Effector memory CD8-positive, alpha-beta T cell (primary cell): ENCODE data around the gene ASPRV1.

Experiments
- ATAC-seq: fragments of 150-1000 bp; cut with Tn5 transposase; replicated peaks from 2 replicates; pipeline ENCODE4 v1.10.0; 2021; ENCODE audit warnings: mild to moderate bottlenecking, moderate library complexity
- DNase-seq, 3 experiments: peaks; one replicate each; pipeline ENCODE4 v3.0.0; 2021
- H3K27ac Mint-ChIP-seq, 2 donors: one replicate each; pipeline ENCODE4 v1.8.0; 2022; ENCODE audit warnings: mild to moderate bottlenecking in 2 of 2, mixed read lengths in 2 of 2, moderate library complexity in 2 of 2
- H3K27me3 Mint-ChIP-seq, 2 donors: one replicate each; pipeline ENCODE4 v1.8.0; 2022; ENCODE audit warnings: mixed read lengths in 2 of 2
- H3K36me3 Mint-ChIP-seq: one replicate; pipeline ENCODE4 v1.8.0; 2022; ENCODE audit warnings: mild to moderate bottlenecking, moderate library complexity, mixed read lengths; ENCODE audit not compliant: insufficient read depth
- H3K4me1 Mint-ChIP-seq, 2 donors: one replicate each; pipeline ENCODE4 v1.8.0; 2022; ENCODE audit warnings: low read depth in 2 of 2, mixed read lengths in 2 of 2
- H3K4me3 Mint-ChIP-seq, 2 donors: one replicate each; pipeline ENCODE4 v1.8.0; 2022; ENCODE audit warnings: mild to moderate bottlenecking in 2 of 2, mixed read lengths in 2 of 2, moderate library complexity in 2 of 2
- H3K9me3 Mint-ChIP-seq, 2 donors: one replicate each; pipeline ENCODE4 v1.8.0; 2022; ENCODE audit warnings: mixed read lengths in 2 of 2

ASPRV1 gene

GRCh38 chr2:69948032-69948962 lies 13.1 kb downstream of the ASPRV1 start:
- DNase-seq (no peak), ATAC-seq (no peak)
- peaks cover 16% of the 10 kb centered on the region for H3K36me3 Mint-ChIP-seq
- H3K27ac Mint-ChIP-seq: peak overlapping the region; percentile 87 to 95
- peaks cover 25 to 26% of the 10 kb centered on the region in 2 donors for H3K4me1 Mint-ChIP-seq
- H3K9me3 Mint-ChIP-seq: no peaks in the 10 kb centered on the region
- H3K27me3 Mint-ChIP-seq: no peaks in the 10 kb centered on the region
- peak overlapping the region in 1 of 2 donors; percentile 64 for H3K4me3 Mint-ChIP-seq

DNA sequence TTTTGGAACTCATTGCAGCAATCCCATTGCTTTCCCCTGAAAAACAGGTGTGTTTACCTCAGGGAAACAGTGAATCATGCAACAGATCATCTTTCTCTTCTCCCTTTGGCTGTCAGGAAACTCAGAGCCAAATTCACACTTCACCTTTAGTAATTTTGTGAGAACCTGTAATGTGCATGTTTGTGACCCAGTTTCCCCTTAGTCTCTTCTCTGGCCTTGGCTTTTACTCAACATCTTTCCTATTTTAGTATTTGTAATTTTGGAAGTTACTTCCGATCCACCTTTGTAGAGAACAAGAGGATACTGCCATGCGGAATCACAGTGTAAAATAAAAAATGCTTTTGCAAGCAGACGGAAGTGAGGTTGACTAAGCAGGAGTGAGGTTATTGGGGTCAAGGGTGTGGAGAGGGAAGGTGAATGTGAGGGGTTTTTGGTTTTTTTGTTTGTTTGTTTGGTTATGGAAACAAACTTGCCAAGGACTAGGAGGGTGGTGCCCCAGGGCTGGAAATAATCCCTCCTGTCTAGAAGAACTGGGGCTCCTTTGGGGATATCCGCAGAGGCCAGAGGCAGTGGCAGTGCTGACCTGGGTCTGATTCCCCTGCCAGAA lies 14.0 kb downstream of the ASPRV1 start:
- ATAC-seq (peak; percentile 49), DNase-seq (no peak)
- Mint-ChIP-seq H3K27me3 (no peaks in the 10 kb centered on the region), H3K9me3 (no peaks in the 10 kb centered on the region), H3K4me3 (peak overlapping the region; percentile 64 to 71), H3K36me3 (peaks cover 24% of the 10 kb centered on the region), H3K4me1 (peaks cover 26 to 27% of the 10 kb centered on the region in 2 donors), H3K27ac (peak overlapping the region; percentile 87 to 95)

DNA sequence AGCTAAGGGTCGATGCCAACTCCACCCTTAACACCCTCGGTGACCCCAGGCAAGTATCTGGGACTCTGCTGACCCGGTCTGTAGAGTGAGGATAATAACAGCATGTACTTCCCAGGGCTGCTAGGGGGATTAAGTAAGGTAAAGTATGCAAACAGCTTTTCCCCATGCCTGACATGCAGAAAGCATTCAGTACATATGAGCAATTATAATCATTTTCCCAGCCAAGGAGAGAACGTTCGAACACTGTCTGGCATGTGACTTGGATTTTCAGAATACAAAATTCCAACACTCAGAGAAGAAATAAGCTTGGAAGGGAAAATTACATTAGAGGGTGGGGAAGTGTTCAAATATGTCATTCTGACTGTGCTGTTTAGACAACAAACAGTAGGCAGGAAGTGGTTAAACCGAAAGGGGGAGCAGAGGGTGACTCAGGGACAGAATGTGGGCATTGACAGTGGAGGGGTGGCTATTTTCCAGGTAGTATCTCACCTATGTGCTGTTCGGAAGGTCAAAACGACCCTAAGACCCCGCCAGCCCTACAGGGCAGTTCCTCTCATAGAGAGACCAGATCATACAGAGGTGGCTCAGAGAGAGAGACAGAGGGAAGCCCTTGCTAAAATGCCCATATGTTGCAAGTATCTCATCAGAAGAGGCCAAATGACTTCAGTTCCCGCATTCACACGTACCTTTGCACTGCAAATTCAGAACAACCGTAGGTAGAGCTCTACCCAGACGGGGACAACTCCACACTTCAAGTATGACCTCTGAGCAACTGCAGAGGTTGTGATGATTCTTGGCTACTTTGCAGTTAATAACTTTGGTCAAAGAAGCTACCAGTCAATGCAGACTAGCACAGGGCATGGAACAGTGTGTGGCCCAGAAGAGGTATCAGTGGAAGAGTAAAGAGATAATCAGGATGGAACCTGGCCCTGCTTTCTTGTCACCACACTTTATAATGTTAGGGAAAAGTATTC lies 14.8 kb downstream of the ASPRV1 start:
- H3K36me3 Mint-ChIP-seq: peaks cover 30% of the 10 kb centered on the region
- H3K9me3 Mint-ChIP-seq: no peaks in the 10 kb centered on the region
- peaks cover 26 to 27% of the 10 kb centered on the region in 2 donors for H3K4me1 Mint-ChIP-seq
- ATAC-seq: peak; percentile 90
- H3K27ac Mint-ChIP-seq: peak overlapping the region; percentile 87 to 95
- H3K27me3 Mint-ChIP-seq: no peaks in the 10 kb centered on the region
- H3K4me3 Mint-ChIP-seq: peak overlapping the region; percentile 64 to 71
- DNase-seq: peak; percentile 38 to 60 (median 39)

DNA sequence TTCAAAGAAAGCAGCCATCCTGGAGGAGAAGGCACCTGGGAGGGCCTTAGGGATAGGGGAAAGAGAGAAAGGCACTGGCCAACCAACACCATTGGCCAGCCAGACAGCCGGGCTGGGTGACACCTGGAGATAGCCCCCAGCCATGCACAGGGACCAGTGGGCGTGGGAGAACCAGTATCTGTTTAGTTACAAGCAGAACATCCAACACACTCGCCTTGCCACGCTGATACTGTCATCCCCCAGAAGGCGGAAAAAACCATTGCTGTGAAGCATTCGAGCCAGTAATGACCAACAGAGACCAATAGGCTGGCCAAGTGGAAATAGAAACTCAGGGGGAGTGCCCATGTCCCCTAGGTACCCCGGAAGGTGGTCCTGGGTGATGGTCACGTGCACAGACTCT lies 15.5 kb downstream of the ASPRV1 start:
- DNase-seq: no peak
- peak overlapping the region; percentile 68 to 71 for H3K4me3 Mint-ChIP-seq
- no peak for ATAC-seq
- peak overlapping the region; percentile 87 to 95 for H3K27ac Mint-ChIP-seq
- H3K36me3 Mint-ChIP-seq: peaks cover 36% of the 10 kb centered on the region
- no peaks in the 10 kb centered on the region for H3K9me3 Mint-ChIP-seq
- peaks cover 26 to 27% of the 10 kb centered on the region in 2 donors for H3K4me1 Mint-ChIP-seq
- H3K27me3 Mint-ChIP-seq: no peaks in the 10 kb centered on the region

GRCh38 chr2:69945441-69945840 lies 16.0 kb downstream of the ASPRV1 start:
- Mint-ChIP-seq H3K4me3 (peak overlapping the region; percentile 29 to 68), H3K27ac (peak overlapping the region; percentile 87 to 95)

GRCh38 chr2:69944756-69945155 lies 16.7 kb downstream of the ASPRV1 start:
- H3K36me3 Mint-ChIP-seq: peaks cover 48% of the 10 kb centered on the region
- peak overlapping the region; percentile 87 to 95 for H3K27ac Mint-ChIP-seq
- DNase-seq: no peak
- peaks cover 26 to 27% of the 10 kb centered on the region in 2 donors for H3K4me1 Mint-ChIP-seq
- no peaks in the 10 kb centered on the region for H3K9me3 Mint-ChIP-seq
- no peak for ATAC-seq
- no peak overlapping the region for H3K4me3 Mint-ChIP-seq
- H3K27me3 Mint-ChIP-seq: no peaks in the 10 kb centered on the region

More at GRCh38 chr2:69945441-69945840, 16.0 kb downstream of the ASPRV1 start:
- Mint-ChIP-seq H3K36me3 (peaks cover 41% of the 10 kb centered on the region), H3K4me1 (peaks cover 26 to 27% of the 10 kb centered on the region in 2 donors), H3K9me3 (no peaks in the 10 kb centered on the region), H3K27me3 (no peaks in the 10 kb centered on the region)
- DNase-seq: no peak
- ATAC-seq: no peak

GRCh38 chr2:69943843-69944525 lies 17.4 kb downstream of the ASPRV1 start:
- H3K27ac Mint-ChIP-seq: peak overlapping the region in 1 of 2 donors; percentile 87
- DNase-seq (no peak), ATAC-seq (no peak)
- H3K36me3 Mint-ChIP-seq: peaks cover 55% of the 10 kb centered on the region
- no peaks in the 10 kb centered on the region for H3K27me3 Mint-ChIP-seq
- H3K4me3 Mint-ChIP-seq: no peak overlapping the region
- no peaks in the 10 kb centered on the region for H3K9me3 Mint-ChIP-seq
- H3K4me1 Mint-ChIP-seq: peaks cover 27 to 29% of the 10 kb centered on the region in 2 donors

GRCh38 chr2:69943000-69943842 lies 18.2 kb downstream of the ASPRV1 start:
- Mint-ChIP-seq H3K27ac (peak overlapping the region; percentile 70 to 87), H3K4me1 (peaks cover 27 to 29% of the 10 kb centered on the region in 2 donors), H3K36me3 (peaks cover 62% of the 10 kb centered on the region), H3K4me3 (no peak overlapping the region), H3K9me3 (no peaks in the 10 kb centered on the region), H3K27me3 (no peaks in the 10 kb centered on the region)
- DNase-seq (no peak), ATAC-seq (no peak)

- H3K36me3 Mint-ChIP-seq: peaks cover 80% of the 10 kb centered on the region
- no peaks in the 10 kb centered on the region for H3K9me3 Mint-ChIP-seq
- ATAC-seq: no peak
Observed at GRCh38 chr2:69940691-69941090, 20.7 kb downstream of the ASPRV1 start.

DNA sequence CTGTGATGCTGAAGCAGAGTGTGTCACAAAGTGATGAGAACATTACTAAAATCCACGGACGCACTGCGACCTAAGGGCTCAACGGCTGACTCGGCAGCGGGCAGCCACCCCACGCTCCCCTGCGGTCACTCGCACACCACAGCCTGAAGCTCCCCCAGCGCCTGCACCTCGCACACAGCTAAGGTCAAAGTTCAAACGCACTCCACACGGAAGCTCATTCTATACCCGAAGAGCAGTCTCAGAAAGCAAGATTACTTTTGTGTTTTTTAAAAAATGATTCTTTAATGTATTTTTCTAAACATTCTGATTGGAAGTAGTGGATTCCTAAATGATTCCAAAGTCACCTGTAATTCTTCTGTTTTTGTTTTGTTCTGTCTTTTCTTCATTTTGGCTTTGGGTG lies 21.7 kb downstream of the ASPRV1 start:
- H3K27ac Mint-ChIP-seq: peak overlapping the region in 1 of 2 donors; percentile 77

More at GRCh38 chr2:69940691-69941090, 20.7 kb downstream of the ASPRV1 start:
- no peak for DNase-seq
- no peak overlapping the region for H3K27ac Mint-ChIP-seq
- no peak overlapping the region for H3K4me3 Mint-ChIP-seq
- peaks cover 9 to 10% of the 10 kb centered on the region in 2 donors for H3K4me1 Mint-ChIP-seq
- no peaks in the 10 kb centered on the region for H3K27me3 Mint-ChIP-seq

DNA sequence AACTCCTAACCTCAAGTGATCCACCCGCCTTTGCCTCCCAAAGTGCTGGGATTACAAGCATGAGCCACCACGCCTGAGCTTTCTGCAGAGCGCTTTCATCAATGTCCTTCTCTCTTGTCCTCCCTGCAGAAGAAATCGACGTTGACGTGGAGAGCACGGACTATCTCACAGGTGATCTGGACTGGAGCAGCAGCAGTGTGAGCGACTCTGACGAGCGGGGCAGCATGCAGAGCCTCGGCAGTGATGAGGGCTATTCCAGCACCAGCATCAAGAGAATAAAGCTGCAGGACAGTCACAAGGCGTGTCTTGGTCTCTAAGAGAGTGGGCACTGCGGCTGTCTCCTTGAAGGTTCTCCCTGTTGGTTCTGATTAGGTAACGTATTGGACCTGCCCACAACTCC lies 23.5 kb downstream of the ASPRV1 start:
- peaks cover 70% of the 10 kb centered on the region for H3K36me3 Mint-ChIP-seq
- no peak overlapping the region for H3K4me3 Mint-ChIP-seq
- H3K27me3 Mint-ChIP-seq: no peaks in the 10 kb centered on the region
- DNase-seq: no peak
- no peaks in the 10 kb centered on the region for H3K9me3 Mint-ChIP-seq
- peak overlapping the region; percentile 22 to 88 for H3K27ac Mint-ChIP-seq
- H3K4me1 Mint-ChIP-seq: peaks cover 10% of the 10 kb centered on the region in 2 donors
- ATAC-seq: no peak

More for the DNA sequence above, 21.7 kb downstream of the ASPRV1 start:
- ATAC-seq (no peak), DNase-seq (no peak)
- no peak overlapping the region for H3K4me3 Mint-ChIP-seq
- H3K27me3 Mint-ChIP-seq: no peaks in the 10 kb centered on the region
- H3K36me3 Mint-ChIP-seq: peaks cover 79% of the 10 kb centered on the region
- peaks cover 5 to 6% of the 10 kb centered on the region in 2 donors for H3K4me1 Mint-ChIP-seq
- H3K9me3 Mint-ChIP-seq: no peaks in the 10 kb centered on the region

- Mint-ChIP-seq H3K4me1 (peaks cover 15 to 16% of the 10 kb centered on the region in 2 donors), H3K9me3 (no peaks in the 10 kb centered on the region), H3K36me3 (peaks cover 61% of the 10 kb centered on the region), H3K4me3 (no peak overlapping the region), H3K27ac (peak overlapping the region; percentile 29 to 32), H3K27me3 (no peaks in the 10 kb centered on the region)
- ATAC-seq: no peak
- no peak for DNase-seq
Observed at GRCh38 chr2:69936906-69937305, 24.5 kb downstream of the ASPRV1 start.
